ENCODE measurements around the gene MMP24OS.

GRCh38 chr20:35319871-35320197 is 41.9 kb upstream of the MMP24OS start:
- no peak for TF ChIP-seq POLR2A (IDR thresholded peaks at IDR 0.05; ENCODE audit: low read length)
- TF ChIP-seq GATA1 (IDR thresholded peaks at IDR 0.05; ENCODE audit: low read depth, low read length): no peak
